HCT116 (cell line): ENCODE measurements around the gene MYBPHL. TPM values are rescaled to one million over a fixed set of nuclear protein-coding genes. Genes with fewer than 3 reads are reported as not detected.

ENCODE experiments used
- ATAC-seq: fragments of 200-7000 bp; cut with Tn5 transposase; 2 replicates; pipeline ENCODE4 v1.9.1; 2020; ENCODE audit warnings: mild to moderate bottlenecking, moderate library complexity
- BruUV-seq: library from RNA; stranded (reverse); fragments of 400-500 nt; replicated peaks from 2 replicates; lab custom pipeline; 2021; lab: Mats Ljungman, UMichigan
- CTCF ChIA-PET: fragments of 300-600 bp; sonication (Branson Sonifier 250); formaldehyde crosslinking; loops from one replicate; lab custom pipeline; 2021; ENCODE audit warnings: antibody characterized with exemption; lab: Charles Lee
- POLR2A ChIA-PET: fragments of 300-600, 350-600 bp; sonication (Branson Sonifier 250); formaldehyde crosslinking; loops from one replicate; lab custom pipeline; 2021; ENCODE audit warnings: antibody characterized with exemption; lab: Charles Lee
- RAD21 ChIA-PET, 2 experiments: fragments of 300-600 bp; sonication (Branson Sonifier 250); formaldehyde crosslinking; loops; one replicate each; lab custom pipeline; 2023; ENCODE audit warnings: low total read pairs in 2 of 2; ENCODE audit not compliant: uncharacterized antibody in 2 of 2, unreplicated experiment in 2 of 2, low non-redundant PET in 1 of 2; lab: Charles Lee
- DNase-seq: peaks from one replicate; pipeline ENCODE4 v3.0.0-alpha.2; 2010; ENCODE audit warnings: low read depth, low spot score
- H2AFZ ChIP-seq: fragments of 200-600 bp; shearing (Covaris generic), sonication (generic); 2 replicates; pipeline ENCODE4 v1.6.1; 2017; ENCODE audit warnings: low read depth, mixed run types, mixed read lengths, antibody characterized with exemption, low read length; ENCODE audit not compliant: poor library complexity, severe bottlenecking
- H3K27ac ChIP-seq: 2 replicates; pipeline ENCODE4 v1.5.1; 2012; ENCODE audit warnings: low read depth, low read length
- H3K27me3 ChIP-seq: fragments of 200-600 bp; sonication (generic); 2 replicates; pipeline ENCODE4 v1.6.1; 2016; ENCODE audit warnings: mixed run types, low read length, mixed read lengths; ENCODE audit not compliant: insufficient read depth
- H3K36me3 ChIP-seq, 2 experiments: fragments of 200-500 bp in 1 of 2; fragments of 200-600 bp in 1 of 2; sonication (Bioruptor generic) in 1 of 2; sonication (generic) in 1 of 2; 2 replicates each; pipeline versions ENCODE4 v1.5.1 to v1.6.1; 2014 to 2016; ENCODE audit warnings: low read length in 2 of 2, inconsistent platforms in 1 of 2, mixed read lengths in 1 of 2, mixed run types in 1 of 2; ENCODE audit not compliant: insufficient read depth in 2 of 2, control insufficient read depth in 1 of 2
- H3K4me1 ChIP-seq, 2 experiments: fragments of 200-600 bp in 1 of 2; sonication (generic) in 1 of 2; 2 replicates each; pipeline versions ENCODE4 v1.5.1 to v1.6.1; 2012 to 2017; ENCODE audit warnings: low read length in 2 of 2, inconsistent platforms in 1 of 2, mild to moderate bottlenecking in 1 of 2, mixed read lengths in 1 of 2, mixed run types in 1 of 2, moderate library complexity in 1 of 2; ENCODE audit not compliant: insufficient read depth in 2 of 2, control insufficient read depth in 1 of 2
- H3K4me2 ChIP-seq: fragments of 200-600 bp; sonication (generic); 2 replicates; pipeline ENCODE4 v1.6.1; 2017; ENCODE audit warnings: mixed run types, low read length, mixed read lengths
- H3K4me3 ChIP-seq, 2 experiments: fragments of 200-600 bp in 1 of 2; sonication (generic) in 1 of 2; replicated peaks in 1 of 2; 2 replicates each; pipeline ENCODE4 v1.5.1; 2011 to 2016; ENCODE audit warnings: low read length in 2 of 2, control low read depth in 1 of 2, low read depth in 1 of 2, mild to moderate bottlenecking in 1 of 2, mixed read lengths in 1 of 2, mixed run types in 1 of 2
- H3K79me2 ChIP-seq: fragments of 200-600 bp; sonication (generic); 2 replicates; pipeline ENCODE4 v1.6.1; 2017; ENCODE audit warnings: mild to moderate bottlenecking, mixed run types, low read length, moderate library complexity, mixed read lengths; ENCODE audit not compliant: insufficient read depth
- H3K9ac ChIP-seq: fragments of 200-600 bp; sonication (generic); 2 replicates; pipeline ENCODE4 v1.6.1; 2016; ENCODE audit warnings: low read length, mixed read lengths
- H3K9me2 ChIP-seq: fragments of 200-600 bp; sonication (generic), shearing (Covaris generic); 2 replicates; pipeline ENCODE4 v1.6.1; 2017; ENCODE audit warnings: mixed run types, mild to moderate bottlenecking, moderate library complexity; ENCODE audit not compliant: insufficient read depth
- H3K9me3 ChIP-seq, 2 experiments: fragments of 200-500 bp in 1 of 2; fragments of 200-600 bp in 1 of 2; sonication (Bioruptor generic) in 1 of 2; sonication (generic) in 1 of 2; 2 replicates each; pipeline ENCODE4 v1.6.1; 2014 to 2017; ENCODE audit warnings: low read length in 2 of 2, mixed read lengths in 2 of 2, inconsistent platforms in 1 of 2, low read depth in 1 of 2, mild to moderate bottlenecking in 1 of 2, mixed run types in 1 of 2, moderate library complexity in 1 of 2; ENCODE audit not compliant: control insufficient read depth in 1 of 2, insufficient read depth in 1 of 2
- H4K20me1 ChIP-seq: fragments of 200-600 bp; sonication (generic), shearing (Covaris generic); 2 replicates; pipeline ENCODE4 v1.6.1; 2017; ENCODE audit warnings: mixed run types, mild to moderate bottlenecking, moderate library complexity; ENCODE audit not compliant: insufficient read depth
- CBX3 ChIP-seq: IDR thresholded peaks from 2 replicates; pipeline ENCODE4 v1.6.1; 2012; ENCODE audit warnings: low read depth
- EGR1 ChIP-seq: IDR thresholded peaks from 2 replicates; pipeline ENCODE4 v1.6.1; 2012; ENCODE audit warnings: low read depth
- EZH2 ChIP-seq: fragments of 200-600 bp; sonication (generic); IDR thresholded peaks from 2 replicates; pipeline ENCODE4 v1.6.1; 2017; ENCODE audit warnings: antibody characterized with exemption, mixed run types
- EZH2phosphoT487 ChIP-seq: fragments of 200-600 bp; IDR thresholded peaks from 2 replicates; pipeline ENCODE4 v1.6.1; 2018; ENCODE audit warnings: antibody characterized with exemption, borderline replicate concordance
- FOSL1 ChIP-seq: IDR thresholded peaks from 2 replicates; pipeline ENCODE4 v1.6.1; 2012; ENCODE audit warnings: low read depth
- MAX ChIP-seq: IDR thresholded peaks from 2 replicates; pipeline ENCODE4 v1.6.1; 2012
- POLR2AphosphoS5 ChIP-seq: IDR thresholded peaks from 2 replicates; pipeline ENCODE4 v1.6.1; 2011; ENCODE audit warnings: mild to moderate bottlenecking, low read depth, low read length, moderate library complexity
- RAD21 ChIP-seq: IDR thresholded peaks from 2 replicates; pipeline ENCODE4 v1.6.1; 2012; ENCODE audit warnings: low read depth, mild to moderate bottlenecking
- REST ChIP-seq: IDR thresholded peaks from 2 replicates; pipeline ENCODE4 v1.6.1; 2012; ENCODE audit warnings: low read depth
- SIN3A ChIP-seq: IDR thresholded peaks from 2 replicates; pipeline ENCODE4 v1.6.1; 2012; ENCODE audit warnings: low read depth
- TCF7L2 ChIP-seq: IDR thresholded peaks from 2 replicates; pipeline ENCODE4 v1.7.0; 2011; ENCODE audit warnings: borderline replicate concordance, inconsistent platforms; ENCODE audit not compliant: insufficient read depth, insufficient read length; ENCODE audit errors: extremely low read depth
- YY1 ChIP-seq: IDR thresholded peaks from 2 replicates; pipeline ENCODE4 v1.6.1; 2011; ENCODE audit warnings: low read length, low read depth, moderate library complexity, mild to moderate bottlenecking; ENCODE audit not compliant: insufficient replicate concordance; ENCODE audit errors: extremely low read depth
- ZBTB33 ChIP-seq: IDR thresholded peaks from 2 replicates; pipeline ENCODE4 v1.6.1; 2011; ENCODE audit warnings: mild to moderate bottlenecking, low read length, moderate library complexity; ENCODE audit not compliant: insufficient replicate concordance; ENCODE audit errors: extremely low read depth
- ZFX ChIP-seq: fragments of 450-650 bp; IDR thresholded peaks from 2 replicates; pipeline ENCODE4 v1.6.1; 2017
- intact Hi-C: fragments of 100-400 bp; cut with micrococcal nuclease; formaldehyde crosslinking; loops from 2 replicates; pipeline ENCODE4 v1.10.0; 2022
- total RNA-seq: library from RNA; stranded (reverse); gene quantifications from one replicate; pipeline ENCODE4 v1.2.1, GENCODE V29; 2021; ENCODE audit not compliant: unreplicated experiment

MYBPHL gene
- total RNA-seq, 1 experiment from 2014 or later, result 1.0 TPM

GRCh38 chr1:109263234-109263596, 43.6 kb downstream of the MYBPHL start:
- Histone ChIP-seq H3K4me2 (no peak overlapping the region), H4K20me1 (no peaks in the 10 kb centered on the region), H3K27me3 (no peaks in the 10 kb centered on the region), H3K79me2 (no peaks in the 10 kb centered on the region), H3K9me2 (no peaks in the 10 kb centered on the region), H3K4me1 (peaks cover 0 to 9% of the 10 kb centered on the region in 2 experiments; a peak in 2 of 4 replicates), H2AFZ (no peak overlapping the region), H3K4me3 (no peak overlapping the region), H3K27ac (peak overlapping the region; percentile 2; the same call in 1 of the 2 replicates), H3K9ac (no peak overlapping the region), H3K36me3 (peaks cover 0 to 4% of the 10 kb centered on the region in 2 experiments; a peak in 1 of 4 replicates), H3K9me3 (no peaks in the 10 kb centered on the region)
- CTCF ChIA-PET, result interaction anchor here (1.0 kb wide), 1 partner anchor 21 kb away, joined by 3 read pairs; no protein-coding TSS in a partner anchor
- DNase-seq (no peak), ATAC-seq (peak; percentile 38)
- intact Hi-C loops, result loop anchor here (2.0 kb wide), 5 partner anchors 62 to 434 kb away; no protein-coding TSS in a partner anchor
- TF ChIP-seq POLR2AphosphoS5 (no peak), FOSL1 (no peak), REST (no peak), RAD21 (no peak), YY1 (no peak), ZFX (no peak), EZH2phosphoT487 (no peak), EGR1 (no peak), SIN3A (no peak), TCF7L2 (no peak), EZH2 (no peak), CBX3 (no peak), MAX (no peak), ZBTB33 (no peak)
- BruUV-seq, result no TSS peak
- RAD21 ChIA-PET, result no interaction called here
- POLR2A ChIA-PET, result no interaction called here
